SK-N-SH treated with all-trans-retinoic acid at 6 μM for 48 hours (cell line): Measurements from ENCODE around the gene PSMD2.

Experiments used
- ATAC-seq: fragments of 200-7000 bp; cut with Tn5 transposase; 3 replicates; pipeline ENCODE4 v1.9.1; 2020; ENCODE audit warnings: mild to moderate bottlenecking, moderate library complexity
- BACH2 ChIP-seq: fragments of 250-450 bp; sonication (Bioruptor Pico); IDR thresholded peaks from 2 replicates; pipeline ENCODE4 v1.9.0; 2021; ENCODE audit warnings: mild to moderate bottlenecking, borderline replicate concordance
- CREB5 ChIP-seq: fragments of 250-450 bp; sonication (Bioruptor Pico); IDR thresholded peaks from 2 replicates; pipeline ENCODE4 v1.5.1; 2020; ENCODE audit warnings: low read depth, mild to moderate bottlenecking, moderate library complexity
- CSDC2 ChIP-seq: fragments of 250-450 bp; sonication (Bioruptor Pico); IDR thresholded peaks from 2 replicates; pipeline ENCODE4 v1.5.0; 2020; ENCODE audit warnings: mild to moderate bottlenecking, moderate library complexity
- ESRRG ChIP-seq: fragments of 250-450 bp; sonication (Bioruptor Pico); IDR thresholded peaks from 2 replicates; pipeline ENCODE4 v1.6.1; 2021; ENCODE audit warnings: mild to moderate bottlenecking
- GLIS3 ChIP-seq: fragments of 250-450 bp; sonication (Bioruptor Pico); IDR thresholded peaks from 2 replicates; pipeline ENCODE4 v1.5.0; 2020; ENCODE audit warnings: mild to moderate bottlenecking, moderate library complexity
- PATZ1 ChIP-seq: fragments of 250-450 bp; sonication (Bioruptor Pico); IDR thresholded peaks from 2 replicates; pipeline ENCODE4 v1.8.0; 2020; ENCODE audit warnings: mild to moderate bottlenecking, moderate library complexity, borderline replicate concordance
- POU6F1 ChIP-seq: fragments of 250-450 bp; sonication (Bioruptor Pico); IDR thresholded peaks from 2 replicates; pipeline ENCODE4 v1.8.0; 2021; ENCODE audit warnings: low read depth, mild to moderate bottlenecking, moderate library complexity, borderline replicate concordance
- PPARA ChIP-seq: fragments of 250-450 bp; sonication (Bioruptor Pico); IDR thresholded peaks from 2 replicates; pipeline ENCODE4 v1.5.0; 2020; ENCODE audit warnings: mild to moderate bottlenecking, borderline replicate concordance
- RARB ChIP-seq: fragments of 250-450 bp; sonication (Bioruptor Pico); IDR thresholded peaks from 2 replicates; pipeline ENCODE4 v1.8.0; 2021; ENCODE audit warnings: mild to moderate bottlenecking, moderate library complexity
- SNAI2 ChIP-seq: fragments of 250-450 bp; sonication (Bioruptor Pico); IDR thresholded peaks from 2 replicates; pipeline ENCODE4 v1.5.0; 2020; ENCODE audit warnings: mild to moderate bottlenecking, moderate library complexity
- TOX ChIP-seq: fragments of 250-450 bp; sonication (Bioruptor Pico); IDR thresholded peaks from 2 replicates; pipeline ENCODE4 v1.8.0; 2021; ENCODE audit warnings: mild to moderate bottlenecking, moderate library complexity, borderline replicate concordance
- ZC3H10 ChIP-seq: fragments of 250-450 bp; sonication (Bioruptor Pico); IDR thresholded peaks from 2 replicates; pipeline ENCODE4 v1.5.1; 2021; ENCODE audit warnings: mild to moderate bottlenecking, moderate library complexity
- ZNF565 ChIP-seq: fragments of 450-650 bp; formaldehyde crosslinking; conservative IDR thresholded peaks from 2 replicates; pipeline ENCODE4 v1.5.0; 2020; ENCODE audit warnings: low read depth, mild to moderate bottlenecking, moderate library complexity
- ZNF70 ChIP-seq: fragments of 450-650 bp; formaldehyde crosslinking; IDR thresholded peaks from 2 replicates; pipeline ENCODE4 v1.5.0; 2020; ENCODE audit warnings: mild to moderate bottlenecking, moderate library complexity
- ZNF8 ChIP-seq: fragments of 450-650 bp; formaldehyde crosslinking; IDR thresholded peaks from 2 replicates; pipeline ENCODE4 v1.5.0; 2020; ENCODE audit warnings: mild to moderate bottlenecking, moderate library complexity
- TF ChIP-seq, protein P1 (sequence below): fragments of 250-450 bp; sonication (Bioruptor Pico); IDR thresholded peaks from 2 replicates; pipeline ENCODE4 v1.5.0; 2020; ENCODE audit warnings: mild to moderate bottlenecking, moderate library complexity

The PSMD2 gene

GRCh38 chr3:184275961-184276910 lies 22.8 kb upstream of the PSMD2 start, which contains the start of gene ECE2:
ECE2 (plus strand) TSS chr3:184276022; CDS start chr3:184276154, 132 bp downstream.
- no peak for ATAC-seq

DNA sequence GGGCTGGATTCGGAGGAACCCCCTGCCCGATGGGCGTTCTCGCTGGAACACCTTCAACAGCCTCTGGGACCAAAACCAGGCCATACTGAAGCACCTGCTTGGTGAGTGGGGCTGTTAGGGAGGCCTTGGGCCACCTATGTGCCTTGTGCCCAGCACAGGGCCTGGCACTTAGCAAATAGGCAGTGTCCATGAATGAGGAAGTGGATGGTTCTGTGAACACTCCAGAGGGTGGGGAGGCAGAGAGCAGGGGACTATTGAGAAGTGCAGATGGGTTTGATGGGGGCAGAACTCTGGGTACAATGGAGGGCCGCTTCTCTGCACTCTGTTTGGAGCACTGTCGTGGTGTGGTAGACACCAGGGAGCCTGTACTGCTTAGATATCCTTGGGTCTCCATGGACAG lies 21.7 kb upstream of the PSMD2 start:
- no peak for TF ChIP-seq RARB (CRISPR knock-in tag)
- TF ChIP-seq ZNF8 (CRISPR knock-in tag): no peak
- TF ChIP-seq, protein P1, sequence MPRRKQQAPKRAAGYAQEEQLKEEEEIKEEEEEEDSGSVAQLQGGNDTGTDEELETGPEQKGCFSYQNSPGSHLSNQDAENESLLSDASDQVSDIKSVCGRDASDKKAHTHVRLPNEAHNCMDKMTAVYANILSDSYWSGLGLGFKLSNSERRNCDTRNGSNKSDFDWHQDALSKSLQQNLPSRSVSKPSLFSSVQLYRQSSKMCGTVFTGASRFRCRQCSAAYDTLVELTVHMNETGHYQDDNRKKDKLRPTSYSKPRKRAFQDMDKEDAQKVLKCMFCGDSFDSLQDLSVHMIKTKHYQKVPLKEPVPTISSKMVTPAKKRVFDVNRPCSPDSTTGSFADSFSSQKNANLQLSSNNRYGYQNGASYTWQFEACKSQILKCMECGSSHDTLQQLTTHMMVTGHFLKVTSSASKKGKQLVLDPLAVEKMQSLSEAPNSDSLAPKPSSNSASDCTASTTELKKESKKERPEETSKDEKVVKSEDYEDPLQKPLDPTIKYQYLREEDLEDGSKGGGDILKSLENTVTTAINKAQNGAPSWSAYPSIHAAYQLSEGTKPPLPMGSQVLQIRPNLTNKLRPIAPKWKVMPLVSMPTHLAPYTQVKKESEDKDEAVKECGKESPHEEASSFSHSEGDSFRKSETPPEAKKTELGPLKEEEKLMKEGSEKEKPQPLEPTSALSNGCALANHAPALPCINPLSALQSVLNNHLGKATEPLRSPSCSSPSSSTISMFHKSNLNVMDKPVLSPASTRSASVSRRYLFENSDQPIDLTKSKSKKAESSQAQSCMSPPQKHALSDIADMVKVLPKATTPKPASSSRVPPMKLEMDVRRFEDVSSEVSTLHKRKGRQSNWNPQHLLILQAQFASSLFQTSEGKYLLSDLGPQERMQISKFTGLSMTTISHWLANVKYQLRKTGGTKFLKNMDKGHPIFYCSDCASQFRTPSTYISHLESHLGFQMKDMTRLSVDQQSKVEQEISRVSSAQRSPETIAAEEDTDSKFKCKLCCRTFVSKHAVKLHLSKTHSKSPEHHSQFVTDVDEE (CRISPR knock-in tag): no peak
- no peak for TF ChIP-seq CSDC2 (CRISPR knock-in tag)
- no peak for TF ChIP-seq ZNF70 (CRISPR knock-in tag)
- TF ChIP-seq ESRRG (CRISPR knock-in tag): no peak
- TF ChIP-seq POU6F1 (CRISPR knock-in tag): no peak
- TF ChIP-seq TOX (CRISPR knock-in tag): no peak
- no peak for TF ChIP-seq BACH2
- TF ChIP-seq, all 23 proteins: peak for 0
- ATAC-seq: no peak

More at GRCh38 chr3:184275961-184276910, 22.8 kb upstream of the PSMD2 start, which contains the start of gene ECE2:
- TF ChIP-seq SNAI2 (CRISPR knock-in tag): no peak
- no peak for TF ChIP-seq ESRRG (CRISPR knock-in tag)
- TF ChIP-seq ZNF565 (CRISPR knock-in tag): no peak
- no peak for TF ChIP-seq PATZ1 (CRISPR knock-in tag)
- no peak for TF ChIP-seq ZC3H10 (CRISPR knock-in tag)
- no peak for TF ChIP-seq PPARA (CRISPR knock-in tag)
- no peak for TF ChIP-seq CSDC2 (CRISPR knock-in tag)
- no peak for TF ChIP-seq TOX (CRISPR knock-in tag)
- no peak for TF ChIP-seq GLIS3 (CRISPR knock-in tag)
- no peak for TF ChIP-seq CREB5 (CRISPR knock-in tag)
- no peak for TF ChIP-seq POU6F1 (CRISPR knock-in tag)
- no peak for TF ChIP-seq ZNF70 (CRISPR knock-in tag)
- TF ChIP-seq, protein P1 (CRISPR knock-in tag): no peak
- TF ChIP-seq ZNF8 (CRISPR knock-in tag): no peak
